Activated CD8-positive, alpha-beta memory T cell treated with anti-CD3 and anti-CD28 coated beads, Interleukin-2, amount 10 ng/mL, durations not matched to agents 7 days and 5 days (primary cell): ENCODE measurements around the gene SH2D4B. TPM values are rescaled to one million over a fixed set of nuclear protein-coding genes. Genes with fewer than 3 reads are reported as not detected.

ENCODE experiments used
- ATAC-seq: fragments of 150-1000 bp; cut with Tn5 transposase; one replicate; pipeline ENCODE4 v1.10.0; 2021; ENCODE audit warnings: moderate library complexity
- CTCF ChIA-PET: fragments of 350-600 bp; sonication (Branson Sonifier 250); formaldehyde crosslinking; loops from one replicate; lab custom pipeline; 2021; ENCODE audit warnings: antibody characterized with exemption; lab: Charles Lee
- DNase-seq: peaks from one replicate; pipeline ENCODE4 v3.0.0-alpha.2; 2020
- H3K27ac Mint-ChIP-seq: one replicate; pipeline ENCODE4 v1.8.0; 2021; ENCODE audit warnings: mild to moderate bottlenecking, mixed read lengths
- H3K27me3 Mint-ChIP-seq: one replicate; pipeline ENCODE4 v1.8.0; 2021; ENCODE audit warnings: mixed read lengths
- H3K36me3 Mint-ChIP-seq: one replicate; pipeline ENCODE4 v1.8.0; 2021; ENCODE audit warnings: mild to moderate bottlenecking, mixed read lengths
- H3K4me1 Mint-ChIP-seq: one replicate; pipeline ENCODE4 v1.8.0; 2021; ENCODE audit warnings: mixed read lengths
- H3K4me3 Mint-ChIP-seq: one replicate; pipeline ENCODE4 v1.8.0; 2021; ENCODE audit warnings: mild to moderate bottlenecking, moderate library complexity, mixed read lengths
- H3K9me3 Mint-ChIP-seq: one replicate; pipeline ENCODE4 v1.8.0; 2022; ENCODE audit warnings: low read depth, mixed read lengths
- total RNA-seq, 2 experiments: library from RNA; stranded (reverse); gene quantifications; one replicate each; pipeline ENCODE4 v1.2.3, GENCODE V29; 2021

The SH2D4B gene
- total RNA-seq, 2 experiments from 2014 or later = 0.09 TPM; not detected in 1

DNA sequence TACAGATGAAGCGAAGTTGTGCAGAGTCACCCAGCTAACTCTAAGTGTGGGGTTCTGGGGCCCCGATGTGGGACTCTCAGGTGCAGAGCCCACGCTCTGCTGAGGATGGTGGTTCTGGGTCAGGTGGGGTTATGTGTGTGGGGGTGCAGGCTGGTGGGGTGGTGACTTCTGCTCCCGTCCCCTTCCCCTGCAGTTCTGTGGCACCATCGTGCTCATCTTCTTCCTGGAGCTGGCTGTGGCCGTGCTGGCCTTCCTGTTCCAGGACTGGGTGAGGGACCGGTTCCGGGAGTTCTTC is 28.6 kb upstream of the SH2D4B start:
- H3K27ac Mint-ChIP-seq = no peak overlapping the region
- no peak for DNase-seq
- no peak overlapping the region for H3K4me3 Mint-ChIP-seq
- H3K9me3 Mint-ChIP-seq = no peaks in the 10 kb centered on the region
- no peak for ATAC-seq
- peaks cover 38% of the 10 kb centered on the region for H3K4me1 Mint-ChIP-seq
- H3K27me3 Mint-ChIP-seq = no peaks in the 10 kb centered on the region
- peaks cover 49% of the 10 kb centered on the region for H3K36me3 Mint-ChIP-seq
- CTCF ChIA-PET = interaction anchor here (0.5 to 20.7 kb wide), 4 partner anchors 10 to 103 kb away, joined by 3 to 579 read pairs (median 20); no protein-coding TSS in a partner anchor

DNA sequence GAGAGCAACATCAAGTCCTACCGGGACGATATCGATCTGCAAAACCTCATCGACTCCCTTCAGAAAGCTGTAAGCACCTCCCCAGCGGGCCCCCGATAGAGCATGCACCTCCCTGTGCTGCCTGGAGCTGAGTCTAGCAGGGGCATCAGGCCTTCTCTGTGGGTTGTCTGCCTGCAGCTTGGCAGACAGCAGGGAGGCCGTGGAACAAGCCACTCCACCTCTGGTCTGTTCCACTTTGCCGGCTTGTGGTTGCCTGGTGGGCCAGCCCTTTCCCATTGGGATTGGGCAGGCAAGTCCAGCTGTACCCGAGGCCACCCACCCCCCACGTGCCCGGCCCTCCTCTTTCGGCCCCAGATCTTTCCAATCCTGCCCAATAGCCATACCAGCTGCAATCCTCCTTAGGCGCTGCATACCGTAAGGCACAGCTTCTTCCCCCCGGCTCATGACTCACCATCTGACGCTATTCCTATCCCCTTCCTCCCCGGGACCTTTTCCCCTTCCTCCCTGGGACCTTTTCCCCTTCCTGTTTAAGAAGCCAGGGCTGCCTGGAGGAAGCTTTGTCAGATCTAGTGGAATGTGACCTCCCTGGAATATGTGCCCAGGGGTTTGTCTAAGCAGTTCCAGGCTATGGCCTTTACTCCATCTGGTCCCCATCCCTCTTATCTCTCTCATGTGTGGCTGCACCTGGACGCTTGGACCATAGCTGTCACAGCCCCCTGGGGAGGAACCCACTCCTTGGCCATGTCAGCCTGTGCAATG is 28.1 kb upstream of the SH2D4B start:
- Mint-ChIP-seq H3K36me3 (peaks cover 53% of the 10 kb centered on the region), H3K4me1 (peaks cover 33% of the 10 kb centered on the region), H3K4me3 (no peak overlapping the region), H3K27ac (no peak overlapping the region), H3K27me3 (no peaks in the 10 kb centered on the region), H3K9me3 (no peaks in the 10 kb centered on the region)
- DNase-seq = no peak
- CTCF ChIA-PET = interaction anchor here (0.5 to 20.7 kb wide), 3 partner anchors 10 to 103 kb away, joined by 3 to 579 read pairs (median 36); no protein-coding TSS in a partner anchor
- no peak for ATAC-seq

DNA sequence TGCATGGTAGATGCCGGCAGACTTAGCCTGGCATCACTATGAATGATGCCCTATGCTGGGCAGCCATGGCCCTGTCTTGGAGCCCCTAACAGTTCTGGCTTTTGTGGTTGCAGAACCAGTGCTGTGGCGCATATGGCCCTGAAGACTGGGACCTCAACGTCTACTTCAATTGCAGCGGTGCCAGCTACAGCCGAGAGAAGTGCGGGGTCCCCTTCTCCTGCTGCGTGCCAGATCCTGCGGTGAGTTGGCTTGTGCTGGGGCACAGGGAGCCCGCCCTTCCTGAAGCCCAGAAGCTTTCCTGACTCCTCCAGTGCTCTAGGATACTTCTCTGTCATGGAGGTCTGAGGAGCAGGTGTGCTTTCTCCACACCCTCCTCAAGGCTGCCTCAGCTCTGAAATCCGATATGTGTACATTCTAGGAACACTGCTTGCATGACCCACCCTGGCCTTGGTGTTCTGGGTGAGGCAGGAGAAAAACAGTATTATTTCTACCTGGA is 25.6 kb upstream of the SH2D4B start:
- CTCF ChIA-PET = interaction anchor here (1.0 to 20.7 kb wide), 8 partner anchors 13 to 134 kb away, joined by 3 to 579 read pairs (median 6); no protein-coding TSS in a partner anchor
- ATAC-seq (no peak), DNase-seq (no peak)
- H3K4me1 Mint-ChIP-seq = peaks cover 27% of the 10 kb centered on the region
- H3K27ac Mint-ChIP-seq = peak overlapping the region; percentile 43
- H3K4me3 Mint-ChIP-seq = no peak overlapping the region
- H3K27me3 Mint-ChIP-seq = no peaks in the 10 kb centered on the region
- peaks cover 54% of the 10 kb centered on the region for H3K36me3 Mint-ChIP-seq
- no peaks in the 10 kb centered on the region for H3K9me3 Mint-ChIP-seq

DNA sequence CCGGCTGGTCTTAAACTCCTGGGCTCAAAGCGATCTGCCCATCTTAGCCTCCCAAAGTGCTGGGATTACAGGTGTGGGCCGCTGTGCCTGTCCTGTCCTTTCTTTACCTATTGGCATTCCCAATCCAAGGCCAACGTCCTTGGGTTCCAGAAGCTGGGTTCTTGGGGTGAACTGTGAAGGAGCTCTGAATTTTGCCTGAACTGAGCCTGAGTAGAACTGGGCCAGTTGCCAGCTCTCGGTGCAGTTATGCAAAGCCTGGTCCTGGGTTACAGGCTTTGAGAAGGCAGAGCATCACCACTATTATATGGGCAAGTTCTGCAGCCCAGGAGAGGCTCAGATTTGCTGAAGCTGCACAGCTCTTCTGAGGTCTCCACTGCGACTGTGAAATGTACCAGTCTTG is 24.6 kb upstream of the SH2D4B start:
- Mint-ChIP-seq H3K4me1 (peaks cover 30% of the 10 kb centered on the region), H3K9me3 (no peaks in the 10 kb centered on the region), H3K27ac (no peak overlapping the region), H3K36me3 (peaks cover 57% of the 10 kb centered on the region), H3K27me3 (no peaks in the 10 kb centered on the region), H3K4me3 (no peak overlapping the region)
- CTCF ChIA-PET = interaction anchor here (0.9 to 20.7 kb wide), 5 partner anchors 8 to 135 kb away, joined by 3 to 579 read pairs (median 13); no protein-coding TSS in a partner anchor
- ATAC-seq (no peak), DNase-seq (no peak)

DNA sequence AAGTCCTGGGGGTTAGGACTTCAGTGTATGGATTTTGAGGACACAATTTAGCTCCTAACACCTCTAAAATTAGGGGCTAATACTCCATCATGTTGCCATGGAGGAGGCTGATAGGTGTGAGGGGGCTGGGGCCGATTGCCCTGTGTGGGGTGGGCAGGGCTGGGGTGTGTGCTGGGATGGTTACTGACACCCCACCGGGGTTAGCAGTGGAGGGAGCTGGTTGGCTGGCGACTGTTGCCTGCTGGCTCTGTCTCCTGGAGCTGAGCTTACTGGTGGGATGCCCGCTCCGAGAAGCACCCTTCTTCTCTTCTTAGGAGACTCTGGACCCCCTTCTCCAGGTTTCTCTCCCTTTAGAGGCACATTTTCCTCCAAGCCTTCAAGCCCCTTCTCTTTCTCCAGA is 22.2 kb upstream of the SH2D4B start:
- H3K27ac Mint-ChIP-seq = no peak overlapping the region
- no peak overlapping the region for H3K4me3 Mint-ChIP-seq
- H3K36me3 Mint-ChIP-seq = peaks cover 49% of the 10 kb centered on the region
- no peaks in the 10 kb centered on the region for H3K27me3 Mint-ChIP-seq
- DNase-seq = no peak
- no peaks in the 10 kb centered on the region for H3K9me3 Mint-ChIP-seq
- CTCF ChIA-PET = interaction anchor here (2.2 to 20.7 kb wide), 3 partner anchors 10 to 74 kb away, joined by 9 to 579 read pairs (median 13); no protein-coding TSS in a partner anchor
- peaks cover 39% of the 10 kb centered on the region for H3K4me1 Mint-ChIP-seq
- no peak for ATAC-seq

DNA sequence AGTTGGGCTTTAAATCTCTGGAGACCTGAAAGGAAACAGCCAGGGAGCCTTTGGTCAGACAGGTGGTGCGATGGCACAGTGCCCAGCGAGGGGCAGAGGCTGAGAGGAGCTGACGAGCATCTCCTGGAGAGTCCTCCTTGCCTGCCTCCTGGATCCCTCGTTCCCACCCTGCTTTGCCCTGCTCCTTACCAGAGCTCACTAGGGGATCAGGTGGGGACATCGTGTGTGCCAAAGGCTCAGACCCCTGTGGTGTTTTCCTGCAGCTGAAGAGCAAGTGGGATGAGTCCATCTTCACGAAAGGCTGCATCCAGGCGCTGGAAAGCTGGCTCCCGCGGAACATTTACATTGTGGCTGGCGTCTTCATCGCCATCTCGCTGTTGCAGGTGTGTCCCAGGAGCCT is 21.8 kb upstream of the SH2D4B start:
- H3K4me1 Mint-ChIP-seq = peaks cover 40% of the 10 kb centered on the region
- peaks cover 54% of the 10 kb centered on the region for H3K36me3 Mint-ChIP-seq
- no peak for DNase-seq
- no peak for ATAC-seq
- CTCF ChIA-PET = interaction anchor here (0.9 to 20.7 kb wide), 3 partner anchors 10 to 75 kb away, joined by 3 to 579 read pairs (median 9); no protein-coding TSS in a partner anchor
- H3K4me3 Mint-ChIP-seq = no peak overlapping the region
- no peaks in the 10 kb centered on the region for H3K27me3 Mint-ChIP-seq
- no peak overlapping the region for H3K27ac Mint-ChIP-seq
- H3K9me3 Mint-ChIP-seq = no peaks in the 10 kb centered on the region

DNA sequence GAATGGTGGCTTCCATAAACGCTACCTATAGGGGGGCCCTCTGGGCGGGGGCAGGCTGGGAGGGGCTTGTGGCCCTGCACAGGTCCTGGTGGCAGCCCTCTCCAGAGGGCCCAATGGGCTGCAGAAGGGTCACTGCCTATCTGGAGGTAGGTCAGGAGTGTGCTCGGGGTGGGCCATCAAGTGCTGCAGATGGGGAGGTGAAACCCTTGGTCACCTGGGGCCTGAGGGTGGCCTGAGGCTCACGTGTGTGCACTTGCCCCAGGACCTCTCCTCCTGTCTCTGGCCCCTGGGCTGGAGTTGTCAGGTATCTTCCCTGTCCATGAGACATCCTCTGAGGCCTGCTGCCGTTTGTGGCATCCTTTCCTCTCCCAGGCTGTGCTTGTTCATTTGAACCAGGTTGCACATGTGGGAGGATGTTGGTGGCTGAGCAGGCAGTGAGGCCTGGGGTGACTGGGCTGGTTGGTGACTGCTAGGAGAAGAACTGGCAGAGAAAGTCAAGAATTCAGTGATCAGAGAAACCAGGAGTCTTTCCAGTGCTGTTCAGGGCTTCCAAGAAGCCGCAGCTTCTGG is 21.1 kb upstream of the SH2D4B start:
- Mint-ChIP-seq H3K4me1 (peaks cover 34% of the 10 kb centered on the region), H3K4me3 (no peak overlapping the region), H3K27ac (peak overlapping the region; percentile 65), H3K36me3 (peaks cover 55% of the 10 kb centered on the region), H3K9me3 (no peaks in the 10 kb centered on the region), H3K27me3 (no peaks in the 10 kb centered on the region)
- DNase-seq = no peak
- ATAC-seq = peak; percentile 38
- CTCF ChIA-PET = interaction anchor here (0.9 to 2.6 kb wide), 2 partner anchors 11 to 49 kb away, joined by 3 to 9 read pairs; no protein-coding TSS in a partner anchor

DNA sequence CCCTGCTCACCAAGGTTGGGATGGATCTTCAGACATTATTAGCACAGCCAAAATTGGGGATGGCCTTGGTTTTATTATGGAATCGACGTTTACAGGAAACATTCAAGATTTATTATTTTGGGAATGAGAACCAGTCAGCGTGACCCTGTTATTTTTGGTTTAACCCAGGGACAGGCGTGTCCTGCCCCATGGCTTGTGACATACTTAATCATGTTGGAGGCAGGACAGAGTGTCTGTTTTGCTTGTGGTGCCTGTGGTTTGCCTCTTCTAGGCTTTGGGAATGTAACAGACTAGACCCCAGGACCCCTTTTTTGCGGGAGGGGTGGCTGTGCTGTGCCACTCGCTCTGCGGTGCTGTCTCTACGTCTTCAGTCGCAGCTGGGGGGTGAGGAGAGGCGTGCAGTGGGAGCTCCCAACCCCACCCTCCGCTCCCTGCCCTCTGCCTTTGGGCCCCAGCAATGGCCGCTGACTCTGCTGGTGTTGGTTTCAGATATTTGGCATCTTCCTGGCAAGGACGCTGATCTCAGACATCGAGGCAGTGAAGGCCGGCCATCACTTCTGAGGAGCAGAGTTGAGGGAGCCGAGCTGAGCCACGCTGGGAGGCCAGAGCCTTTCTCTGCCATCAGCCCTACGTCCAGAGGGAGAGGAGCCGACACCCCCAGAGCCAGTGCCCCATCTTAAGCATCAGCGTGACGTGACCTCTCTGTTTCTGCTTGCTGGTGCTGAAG is 20.1 kb upstream of the SH2D4B start:
- Mint-ChIP-seq H3K27ac (no peak overlapping the region), H3K9me3 (no peaks in the 10 kb centered on the region), H3K4me3 (no peak overlapping the region), H3K4me1 (peaks cover 33% of the 10 kb centered on the region), H3K36me3 (peaks cover 45% of the 10 kb centered on the region), H3K27me3 (no peaks in the 10 kb centered on the region)
- DNase-seq (no peak), ATAC-seq (no peak)
- CTCF ChIA-PET = interaction anchor here (2.6 kb wide), 1 partner anchor 12 kb away, joined by 9 read pairs; no protein-coding TSS in a partner anchor

DNA sequence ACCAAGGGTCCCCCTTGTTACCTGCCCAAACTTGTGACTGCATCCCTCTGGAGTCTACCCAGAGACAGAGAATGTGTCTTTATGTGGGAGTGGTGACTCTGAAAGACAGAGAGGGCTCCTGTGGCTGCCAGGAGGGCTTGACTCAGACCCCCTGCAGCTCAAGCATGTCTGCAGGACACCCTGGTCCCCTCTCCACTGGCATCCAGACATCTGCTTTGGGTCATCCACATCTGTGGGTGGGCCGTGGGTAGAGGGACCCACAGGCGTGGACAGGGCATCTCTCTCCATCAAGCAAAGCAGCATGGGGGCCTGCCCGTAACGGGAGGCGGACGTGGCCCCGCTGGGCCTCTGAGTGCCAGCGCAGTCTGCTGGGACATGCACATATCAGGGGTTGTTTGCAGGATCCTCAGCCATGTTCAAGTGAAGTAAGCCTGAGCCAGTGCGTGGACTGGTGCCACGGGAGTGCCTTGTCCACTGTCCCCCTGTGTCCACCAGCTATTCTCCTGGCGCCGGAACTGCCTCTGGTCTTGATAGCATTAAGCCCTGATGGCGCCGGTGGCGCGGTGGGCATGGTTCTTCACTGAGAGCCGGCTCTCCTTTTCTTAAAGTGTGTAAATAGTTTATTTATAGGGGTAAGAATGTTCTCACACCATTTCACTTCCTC is 19.4 kb upstream of the SH2D4B start:
- Mint-ChIP-seq H3K27me3 (no peaks in the 10 kb centered on the region), H3K27ac (peak overlapping the region; percentile 63), H3K9me3 (no peaks in the 10 kb centered on the region), H3K4me3 (no peak overlapping the region), H3K36me3 (peaks cover 40% of the 10 kb centered on the region), H3K4me1 (peaks cover 38% of the 10 kb centered on the region)
- ATAC-seq (no peak), DNase-seq (no peak)
- CTCF ChIA-PET = interaction anchor here (2.6 kb wide), 1 partner anchor 12 kb away, joined by 9 read pairs; no protein-coding TSS in a partner anchor

DNA sequence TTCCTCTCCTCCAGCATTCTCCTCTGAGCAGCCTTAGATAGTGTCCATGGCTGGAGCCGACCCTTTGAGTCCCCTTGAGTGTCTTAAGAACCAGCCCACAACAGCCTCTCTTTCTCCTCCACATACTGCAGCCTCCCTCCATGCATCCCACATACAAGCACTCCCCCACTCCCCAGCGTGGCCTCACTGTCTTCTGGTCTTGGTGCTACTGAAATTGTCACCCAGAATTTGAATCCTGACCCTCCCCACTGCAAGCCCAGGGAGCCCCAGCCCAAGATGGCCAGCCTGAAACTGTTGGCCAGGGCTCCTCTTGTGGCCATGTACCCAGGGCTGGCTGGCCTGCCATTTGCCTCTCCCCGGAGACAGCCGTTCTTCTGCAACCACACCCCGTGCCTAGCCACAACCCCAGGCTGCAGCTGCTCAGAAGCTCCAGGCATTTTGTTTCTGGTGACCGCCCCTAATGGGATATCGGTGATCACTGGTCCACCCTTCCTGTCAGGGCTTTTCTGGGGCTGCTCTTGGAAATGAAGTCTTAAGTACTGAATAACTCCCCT is 18.8 kb upstream of the SH2D4B start:
- DNase-seq (no peak), ATAC-seq (no peak)
- H3K27me3 Mint-ChIP-seq = no peaks in the 10 kb centered on the region
- H3K4me1 Mint-ChIP-seq = peaks cover 42% of the 10 kb centered on the region
- no peak overlapping the region for H3K4me3 Mint-ChIP-seq
- CTCF ChIA-PET = interaction anchor here (1.7 to 1.8 kb wide), 2 partner anchors 13 to 75 kb away, joined by 4 read pairs; no protein-coding TSS in a partner anchor
- H3K9me3 Mint-ChIP-seq = no peaks in the 10 kb centered on the region
- H3K27ac Mint-ChIP-seq = peak overlapping the region; percentile 63
- peaks cover 36% of the 10 kb centered on the region for H3K36me3 Mint-ChIP-seq

DNA sequence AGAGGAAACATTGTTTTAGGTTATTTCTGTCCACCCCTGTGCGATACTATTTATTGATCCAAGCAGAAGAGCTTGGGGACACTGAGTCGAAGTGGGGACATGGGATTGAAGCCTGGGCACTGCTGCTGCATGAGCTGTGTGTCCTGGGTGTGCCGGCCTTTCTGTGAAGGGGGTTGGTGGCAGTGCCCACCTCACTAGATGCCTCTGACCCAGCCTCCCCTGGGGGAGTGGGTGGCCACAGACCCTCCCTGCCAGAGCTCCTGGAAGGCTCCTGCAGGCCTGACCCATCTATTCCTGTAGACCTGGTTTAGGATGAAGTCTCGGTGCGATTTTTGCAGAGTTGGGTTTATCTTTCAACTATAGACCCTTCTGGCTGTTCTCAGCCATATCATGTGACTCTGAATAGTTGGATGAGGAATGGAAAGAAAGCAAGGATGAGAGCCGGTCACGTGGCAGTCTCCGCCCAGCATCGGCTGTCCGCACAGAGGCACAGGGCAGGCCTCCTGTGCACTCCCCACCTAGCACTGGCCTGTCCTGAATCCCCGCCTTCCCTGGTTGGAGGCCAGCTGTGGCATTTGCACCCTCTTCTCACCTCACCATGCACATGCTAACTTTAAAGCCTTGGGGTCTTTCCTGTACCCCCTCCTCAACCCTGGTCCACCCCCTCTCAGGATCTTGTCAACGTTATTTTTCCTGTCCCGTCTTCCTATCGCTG is 17.6 kb upstream of the SH2D4B start:
- DNase-seq = no peak
- H3K27me3 Mint-ChIP-seq = no peaks in the 10 kb centered on the region
- no peak for ATAC-seq
- peaks cover 51% of the 10 kb centered on the region for H3K4me1 Mint-ChIP-seq
- H3K36me3 Mint-ChIP-seq = peaks cover 28% of the 10 kb centered on the region
- no peaks in the 10 kb centered on the region for H3K9me3 Mint-ChIP-seq
- CTCF ChIA-PET = interaction anchor here (1.3 to 1.8 kb wide), 3 partner anchors 9 to 76 kb away, joined by 4 to 6 read pairs (median 4); no protein-coding TSS in a partner anchor
- H3K4me3 Mint-ChIP-seq = no peak overlapping the region
- H3K27ac Mint-ChIP-seq = peak overlapping the region; percentile 68
